OCI-LY3 (cell line): Measurements from ENCODE around the gene FOLR1.

Experiments used
- CTCF ChIP-seq: fragments of 200-600, 300-600 bp; sonication (generic); IDR thresholded peaks from 2 replicates; pipeline ENCODE4 v1.5.1; 2014; ENCODE audit warnings: antibody characterized with exemption, low read length, low read depth
- EZH2phosphoT487 ChIP-seq: fragments of 200-600 bp; shearing (Covaris generic); IDR thresholded peaks from 2 replicates; pipeline ENCODE4 v1.6.1; 2018; ENCODE audit warnings: antibody characterized with exemption, mixed run types, low read depth

- TF ChIP-seq CTCF = no peak
- TF ChIP-seq EZH2phosphoT487 = no peak
Observed at GRCh38 chr11:72240461-72241290, 48.7 kb downstream of the FOLR1 start.
